ENCODE results near the gene POLR2E.

Gene POLR2E

GRCh38 chr19:1040476-1041271 is 54.5 kb downstream of the POLR2E start:
- Histone ChIP-seq H3K4me3 (replicated peaks; ENCODE audit: insufficient read depth, low read length) (peak overlapping the region; percentile 54), H3K27me3 (ENCODE audit: insufficient read depth, poor library complexity, severe bottlenecking) (no peaks in the 10 kb centered on the region), H3K27ac (replicated peaks) (peak overlapping the region; percentile 36)
- DNase-seq (ENCODE audit: low read depth in 1 of 2, low spot score in 1 of 2), result peak; percentile 87 to 90
- TF ChIP-seq SPI1 (IDR thresholded peaks at IDR 0.05; ENCODE audit: borderline replicate concordance, low read depth) (no peak), POLR2AphosphoS5 (IDR thresholded peaks at IDR 0.05; ENCODE audit: low read depth) (no peak), CTCF (IDR thresholded peaks at IDR 0.05; ENCODE audit: insufficient read depth, low read length) (no peak), GABPA (IDR thresholded peaks at IDR 0.05; ENCODE audit: low read depth) (no peak)

GRCh38 chr19:1039646-1040475 is 55.3 kb downstream of the POLR2E start, which contains the start of gene ABCA7:
ABCA7 (plus strand) TSS chr19:1040107; CDS start chr19:1041362, 1,255 bp downstream.
- H3K27me3 ChIP-seq (ENCODE audit: insufficient read depth, poor library complexity, severe bottlenecking), result no peaks in the 10 kb centered on the region
- peak within 1 kb of the TSS; percentile 54 for H3K4me3 ChIP-seq (replicated peaks; ENCODE audit: insufficient read depth, low read length)
- TF ChIP-seq POLR2AphosphoS5 (IDR thresholded peaks at IDR 0.05; ENCODE audit: low read depth) (peak; percentile 68), GABPA (IDR thresholded peaks at IDR 0.05; ENCODE audit: low read depth) (no peak), CTCF (IDR thresholded peaks at IDR 0.05; ENCODE audit: insufficient read depth, low read length) (no peak), REST (IDR thresholded peaks at IDR 0.05; ENCODE audit: insufficient replicate concordance, low read depth) (no peak)
- peak; percentile 99 for DNase-seq (ENCODE audit: low read depth in 1 of 2, low spot score in 1 of 2)
- peak within 1 kb of the TSS; percentile 75 for H3K27ac ChIP-seq (replicated peaks)

- Histone ChIP-seq H3K4me3 (replicated peaks; ENCODE audit: insufficient read depth, low read length) (no peak overlapping the region; the same call in 1 of the 2 replicates), H3K27me3 (ENCODE audit: insufficient read depth, poor library complexity, severe bottlenecking) (no peaks in the 10 kb centered on the region), H3K27ac (replicated peaks) (peak overlapping the region; percentile 75)
- no peak for DNase-seq (ENCODE audit: low read depth in 1 of 2, low spot score in 1 of 2)
- TF ChIP-seq REST (IDR thresholded peaks at IDR 0.05; ENCODE audit: insufficient replicate concordance, low read depth), result no peak
- 0 out of 2 replicates have a peak, but pooled peaks have one; percentile 15 for TF ChIP-seq GABPA (IDR thresholded peaks at IDR 0.05; ENCODE audit: low read depth)
Measured at GRCh38 chr19:1038978-1039645, 56.1 kb downstream of the POLR2E start.
